Measurements from ENCODE around the gene SMARCC2.

The SMARCC2 gene

GRCh38 chr12:56146492-56147460 is 42.5 kb downstream of the SMARCC2 start:
- DNase-seq = no peak

GRCh38 chr12:56145217-56145616 is 44.1 kb downstream of the SMARCC2 start:
- DNase-seq = no peak

GRCh38 chr12:56143870-56144269 is 45.4 kb downstream of the SMARCC2 start:
- DNase-seq = no peak

GRCh38 chr12:56143217-56143616 is 46.1 kb downstream of the SMARCC2 start:
- no peak for DNase-seq

GRCh38 chr12:56141946-56142784 is 47.1 kb downstream of the SMARCC2 start:
- no peak for DNase-seq

GRCh38 chr12:56137853-56138571 is 51.3 kb downstream of the SMARCC2 start:
- DNase-seq = no peak

- DNase-seq = no peak
Measured at GRCh38 chr12:56134897-56135296, 54.4 kb downstream of the SMARCC2 start.

- no peak for DNase-seq
Measured at GRCh38 chr12:56130876-56131275, 58.4 kb downstream of the SMARCC2 start.

- no peak for DNase-seq
Measured at GRCh38 chr12:56129942-56130495, 59.3 kb downstream of the SMARCC2 start.

- peak; percentile 66 to 76 for DNase-seq
Measured at GRCh38 chr12:56129206-56129941, 59.9 kb downstream of the SMARCC2 start.

GRCh38 chr12:56128670-56129205 is 60.5 kb downstream of the SMARCC2 start:
- peak in 1 of 2 donors; percentile 32 for DNase-seq

- DNase-seq = peak; percentile 96
Measured at GRCh38 chr12:56127888-56128669, 61.2 kb downstream of the SMARCC2 start, which contains the start of gene ESYT1. Gene ESYT1, plus strand, starts transcription at chr12:56128267. Its CDS starts 53 bp downstream, at chr12:56128320.

- no peak for DNase-seq
Measured at GRCh38 chr12:56127485-56127887, 61.8 kb downstream of the SMARCC2 start.

- no peak for DNase-seq
Measured at GRCh38 chr12:56126732-56127239, 62.5 kb downstream of the SMARCC2 start.

GRCh38 chr12:56124133-56124532 is 65.2 kb downstream of the SMARCC2 start:
- DNase-seq = no peak

- DNase-seq = no peak
Measured at GRCh38 chr12:56122637-56123036, 66.6 kb downstream of the SMARCC2 start.

- DNase-seq = no peak
Measured at GRCh38 chr12:56121204-56121870, 67.9 kb downstream of the SMARCC2 start.

- DNase-seq = no peak
Measured at GRCh38 chr12:56120158-56120846, 69.0 kb downstream of the SMARCC2 start.

GRCh38 chr12:56119361-56119796 is 69.9 kb downstream of the SMARCC2 start:
- DNase-seq = peak; percentile 59 to 68
